ENCODE data around the gene ZNF549.
A peak's percentile ranks its signal among the peaks of the same experiment; 100 is the strongest.
"Not testable (repeated sequence)": the region's sequence is repeated elsewhere in the genome, so short reads cannot be mapped to it uniquely, and the experiment has no call there.

The ZNF549 gene

GRCh38 chr19:57527136-57527881 lies at the start of gene ZNF549:
ZNF549 (plus strand) TSS chr19:57527356; CDS start chr19:57527574, 218 bp downstream.
- DNase-seq, result peak; percentile 90

GRCh38 chr19:57487477-57488298 lies 39.5 kb upstream of the ZNF549 start, which contains the start of gene ZNF419:
ZNF419 (plus strand) TSS chr19:57487750; CDS start chr19:57487951, 201 bp downstream.
- DNase-seq, result peak; percentile 91

- not testable (repeated sequence) for DNase-seq
Observed at GRCh38 chr19:57488299-57488644, 38.9 kb upstream of the ZNF549 start.

GRCh38 chr19:57499332-57499679 lies 27.9 kb upstream of the ZNF549 start:
- not testable (repeated sequence) for DNase-seq

- DNase-seq, result peak; percentile 96
Observed at GRCh38 chr19:57499680-57500395, 27.3 kb upstream of the ZNF549 start, which contains the start of gene ZNF773. ZNF773 (plus strand) TSS chr19:57499938; CDS start chr19:57500081, 143 bp downstream.

- DNase-seq, result not testable (repeated sequence)
Observed at GRCh38 chr19:57500400-57500799, 26.8 kb upstream of the ZNF549 start.

GRCh38 chr19:57506163-57506562 lies 21.0 kb upstream of the ZNF549 start:
- DNase-seq, result no peak

- no peak for DNase-seq
Observed at GRCh38 chr19:57511484-57511883, 15.7 kb upstream of the ZNF549 start.

- DNase-seq, result no peak
Observed at GRCh38 chr19:57512845-57513244, 14.3 kb upstream of the ZNF549 start.

GRCh38 chr19:57515255-57515654 lies 11.9 kb upstream of the ZNF549 start:
- no peak for DNase-seq

- DNase-seq, result not testable (repeated sequence)
Observed at GRCh38 chr19:57518021-57518420, 9.1 kb upstream of the ZNF549 start.

GRCh38 chr19:57537953-57538547 lies 10.9 kb downstream of the ZNF549 start:
- no peak for DNase-seq

GRCh38 chr19:57546513-57546912 lies 19.4 kb downstream of the ZNF549 start:
- no peak for DNase-seq

GRCh38 chr19:57552432-57552831 lies 25.3 kb downstream of the ZNF549 start:
- DNase-seq, result no peak

GRCh38 chr19:57557659-57558058 lies 30.5 kb downstream of the ZNF549 start:
- DNase-seq, result no peak

- no peak for DNase-seq
Observed at GRCh38 chr19:57558525-57558924, 31.4 kb downstream of the ZNF549 start.

- DNase-seq, result peak; percentile 5
Observed at GRCh38 chr19:57559008-57559403, 31.9 kb downstream of the ZNF549 start.

GRCh38 chr19:57559404-57560025 lies 32.4 kb downstream of the ZNF549 start, which contains the start of gene ZNF550:
ZNF550 (minus strand) TSS chr19:57559863; CDS start chr19:57559682, 181 bp downstream.
- peak; percentile 86 for DNase-seq

- DNase-seq, result no peak
Observed at GRCh38 chr19:57560049-57560491, 32.9 kb downstream of the ZNF549 start.

- no peak for DNase-seq
Observed at GRCh38 chr19:57563547-57563946, 36.4 kb downstream of the ZNF549 start.

GRCh38 chr19:57566396-57567265 lies 39.5 kb downstream of the ZNF549 start:
- no peak for DNase-seq

Measured in stimulated activated CD4-positive, alpha-beta T cell treated with anti-CD3 and anti-CD28 coated beads, Interleukin-1b, Interleukin-23, amount 100 ng/mL, for 48 hours (primary cell).